Transverse colon (tissue), 4 donors: ENCODE measurements around the gene GRM8. TPM values are rescaled to one million over a fixed set of nuclear protein-coding genes. Genes with fewer than 3 reads are reported as not detected.

Experiments used
- DNase-seq: peaks from one replicate; pipeline ENCODE4 v3.0.0-alpha.2; 2019
- H3K27ac ChIP-seq, 4 donors: fragments of 200-600 bp; sonication (generic); 2 replicates each; pipeline ENCODE4 v1.5.1; 2016 to 2018; ENCODE audit warnings: inconsistent platforms in 4 of 4
- H3K27me3 ChIP-seq: fragments of 200-600 bp; sonication (generic); 2 replicates; pipeline ENCODE4 v1.5.1; 2017; ENCODE audit warnings: inconsistent platforms
- H3K36me3 ChIP-seq, 4 donors: fragments of 200-600 bp; sonication (generic); 2 replicates each; pipeline ENCODE4 v1.5.1; 2017 to 2019; ENCODE audit warnings: inconsistent platforms in 4 of 4
- H3K4me1 ChIP-seq, 4 donors: fragments of 200-600 bp; sonication (generic); 2 replicates each; pipeline ENCODE4 v1.5.1; 2017 to 2020; ENCODE audit warnings: inconsistent platforms in 4 of 4
- H3K4me3 ChIP-seq, 4 donors: fragments of 200-600 bp; sonication (generic); 1 replicate in 1 of 4; 2 replicates in 3 of 4; pipeline versions ENCODE4 v1.5.1 to v1.6.1; 2017 to 2019; ENCODE audit warnings: inconsistent platforms in 4 of 4
- H3K9me3 ChIP-seq, 2 donors: fragments of 200-600 bp; sonication (generic); 2 replicates each; pipeline ENCODE4 v1.5.1; 2017 to 2019; ENCODE audit warnings: inconsistent platforms in 2 of 2
- CTCF ChIP-seq, 5 experiments: fragments of 200-600 bp in 3 of 5; fragments of 450-650 bp in 2 of 5; sonication (generic) in 3 of 5; IDR thresholded peaks; 1 replicate in 2 of 5; 2 replicates in 3 of 5; pipeline ENCODE4 v1.5.1; 2016 to 2017; ENCODE audit warnings: antibody characterized with exemption in 5 of 5, inconsistent platforms in 3 of 5, mild to moderate bottlenecking in 2 of 5, moderate library complexity in 1 of 5
- EP300 ChIP-seq: sonication (generic); formaldehyde crosslinking; IDR thresholded peaks from one replicate; pipeline ENCODE4 v1.6.1; 2017; ENCODE audit warnings: antibody characterized with exemption, low read depth
- POLR2A ChIP-seq: fragments of 450-650 bp; IDR thresholded peaks from one replicate; pipeline ENCODE4 v1.6.1; 2016; ENCODE audit warnings: antibody characterized with exemption, mild to moderate bottlenecking, moderate library complexity
- POLR2AphosphoS5 ChIP-seq, 3 donors: sonication (generic); formaldehyde crosslinking; IDR thresholded peaks; one replicate each; pipeline ENCODE4 v1.6.1; 2016; ENCODE audit warnings: antibody characterized with exemption in 3 of 3
- WGBS, 2 donors: methylation state at CpG; one replicate each; pipeline ENCODE4 v1.1.5; 2018; ENCODE audit warnings: low coverage in 1 of 2; 5-methylcytosine and 5-hydroxymethylcytosine counted together
- in situ Hi-C, 4 donors: fragments of 200-750 bp; cut with MboI; loops; one replicate each; pipeline versions ENCODE4 v1.15.0 to v1.15.1; 2017; ENCODE audit warnings: low sequenced_read_pairs in 3 of 4, low pct_ligation_motif_present in 1 of 4, low pct_unique_long_range_greater_than_20kb in 1 of 4
- intact Hi-C: fragments of 100-400 bp; cut with DNase I; formaldehyde crosslinking; loops from one replicate; pipeline ENCODE4 v1.15.1; 2023; ENCODE audit warnings: low total_unique reads
- small RNA-seq, 4 donors: library from RNA; depleted of rRNA; stranded (forward); fragments of <200 nt; gene quantifications; one replicate each; pipeline ENCODE3, GENCODE V24; 2016
- total RNA-seq, 4 donors: library from RNA; depleted of rRNA; stranded (reverse); fragments of >200 nt; gene quantifications; one replicate each; pipeline ENCODE4 v1.1.0, GENCODE V29; 2016

Gene GRM8
- total RNA-seq, 4 donors from 2014 or later = 0.68 to 9.7 (median 2.9) TPM

GRCh38 chr7:126398285-126398684, 854.5 kb downstream of the GRM8 start:
- intact Hi-C loops (no loop called here), in situ Hi-C loops (no loop called here)
- H3K27me3 ChIP-seq = no peaks in the 10 kb centered on the region
- H3K27ac ChIP-seq = no peak overlapping the region
- no peak for DNase-seq
- H3K4me3 ChIP-seq = no peak overlapping the region
- no peak for TF ChIP-seq EP300
- no peak for TF ChIP-seq POLR2AphosphoS5 (IDR thresholded peaks at IDR 0.05)
- TF ChIP-seq CTCF (IDR thresholded peaks at IDR 0.05) = no peak
- no peak for TF ChIP-seq POLR2A
- H3K36me3 ChIP-seq = no peaks in the 10 kb centered on the region
- no peaks in the 10 kb centered on the region for H3K4me1 ChIP-seq
- no peaks in the 10 kb centered on the region for H3K9me3 ChIP-seq

GRCh38 chr7:126394406-126394805, 858.3 kb downstream of the GRM8 start:
- WGBS, 2 donors = 33 to 52% methylated on average over 7 of the region's 7 CpGs
- Histone ChIP-seq H3K9me3 (no peaks in the 10 kb centered on the region), H3K4me3 (no peak overlapping the region), H3K27me3 (no peaks in the 10 kb centered on the region), H3K4me1 (no peaks in the 10 kb centered on the region), H3K36me3 (no peaks in the 10 kb centered on the region), H3K27ac (no peak overlapping the region)
- TF ChIP-seq POLR2AphosphoS5 (IDR thresholded peaks at IDR 0.05) = no peak
- TF ChIP-seq POLR2A = no peak
- no peak for TF ChIP-seq CTCF (IDR thresholded peaks at IDR 0.05)
- TF ChIP-seq EP300 = no peak
- no peak for DNase-seq
- intact Hi-C loops = no loop called here
- in situ Hi-C loops = no loop called here

Small RNA genes lying within 50 kb of the gene (small RNA-seq; reads per million reads assigned to genes)
- 0.36 to 8.4 (median 5.6) reads per million in 4 donors for gene MIR592

Other genes starting within 250 kb of the GRM8 start
- gene ZNF800, start 139.8 kb upstream of the GRM8 start, total RNA-seq = 10 to 100 TPM; 31.7 to 60.7 (median 41.5) TPM